ENCODE measurements around the gene CDC42SE1.

Gene CDC42SE1

DNA sequence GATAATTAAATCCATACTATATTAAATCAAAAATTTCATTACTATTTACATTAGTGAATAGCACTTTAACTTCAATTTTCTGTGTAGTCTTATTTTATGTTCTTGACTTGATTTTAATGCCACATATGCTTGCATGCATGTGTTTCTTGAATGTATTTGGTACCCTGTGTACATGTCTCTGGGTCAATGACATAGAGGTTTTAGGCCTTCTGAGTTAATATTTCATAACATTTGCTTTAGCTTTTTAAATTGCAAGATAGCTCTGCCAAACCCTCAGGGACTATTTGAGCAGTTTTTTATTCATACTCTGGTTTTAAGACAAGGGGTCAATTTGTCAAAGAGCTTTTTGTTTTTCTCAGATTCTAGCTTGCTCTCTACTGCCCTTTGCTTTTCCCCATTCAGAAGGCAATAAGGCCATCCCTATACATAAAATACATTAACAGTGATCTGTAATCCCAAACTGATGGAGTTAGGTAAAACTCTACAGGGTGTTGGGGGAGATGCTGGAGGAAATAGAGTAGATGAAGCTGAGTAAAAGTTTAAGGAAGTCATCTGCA is 5.7 kb upstream of the CDC42SE1 start:
- no peaks in the 10 kb centered on the region for H3K9me3 ChIP-seq (ENCODE audit: insufficient read depth, low read depth, low read length)
- no peak overlapping the region for H3K9ac ChIP-seq (ENCODE audit: low read depth, low read length)
- no peak overlapping the region for H3K27ac ChIP-seq (ENCODE audit: low read length)
- H3K27me3 ChIP-seq (ENCODE audit: insufficient read depth, low read length) = no peaks in the 10 kb centered on the region
- no peak overlapping the region for H3K4me3 ChIP-seq (ENCODE audit: low read length)
- H3K4me1 ChIP-seq (ENCODE audit: insufficient read depth, low read length) = peaks cover 9% of the 10 kb centered on the region; the same call in 1 of the 2 replicates
- peaks cover 32% of the 10 kb centered on the region for H3K36me3 ChIP-seq (ENCODE audit: insufficient read depth, low read depth, low read length)

DNA sequence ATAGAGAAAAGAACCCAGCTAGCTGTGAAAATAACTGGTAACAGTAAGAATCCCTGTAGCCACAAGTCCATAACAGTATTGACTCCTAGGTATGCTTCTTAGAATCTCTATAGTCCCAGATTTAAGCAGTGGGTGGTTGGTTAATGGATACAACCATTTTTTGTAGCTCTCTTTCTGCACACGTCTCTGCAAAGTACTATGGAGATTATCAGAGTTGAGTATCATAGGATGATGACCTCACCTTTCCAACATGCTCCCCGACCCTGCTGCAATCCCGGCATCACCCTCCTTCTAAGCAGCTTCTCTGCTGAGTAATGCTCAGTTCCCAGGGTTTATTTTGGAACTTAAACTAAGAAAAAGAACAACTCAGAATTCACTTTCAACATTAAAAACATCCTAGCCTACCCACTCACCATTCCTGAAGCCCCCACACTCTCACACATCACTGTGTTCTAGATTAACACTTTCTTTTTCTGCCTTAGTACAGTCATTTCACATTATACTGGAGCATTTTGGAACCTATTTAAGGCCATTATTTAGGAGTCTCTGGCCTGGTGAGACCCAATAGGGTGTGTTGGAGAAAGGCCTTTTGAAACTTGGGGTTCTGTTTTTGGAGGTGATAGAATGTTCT is 3.4 kb upstream of the CDC42SE1 start:
- Histone ChIP-seq H3K4me1 (ENCODE audit: insufficient read depth, low read length) (peaks cover 11% of the 10 kb centered on the region), H3K27ac (ENCODE audit: low read length) (no peak overlapping the region), H3K4me3 (ENCODE audit: low read length) (no peak overlapping the region), H3K9me3 (ENCODE audit: insufficient read depth, low read depth, low read length) (no peaks in the 10 kb centered on the region), H3K27me3 (ENCODE audit: insufficient read depth, low read length) (no peaks in the 10 kb centered on the region), H3K36me3 (ENCODE audit: insufficient read depth, low read depth, low read length) (peaks cover 20% of the 10 kb centered on the region), H3K9ac (ENCODE audit: low read depth, low read length) (no peak overlapping the region)

DNA sequence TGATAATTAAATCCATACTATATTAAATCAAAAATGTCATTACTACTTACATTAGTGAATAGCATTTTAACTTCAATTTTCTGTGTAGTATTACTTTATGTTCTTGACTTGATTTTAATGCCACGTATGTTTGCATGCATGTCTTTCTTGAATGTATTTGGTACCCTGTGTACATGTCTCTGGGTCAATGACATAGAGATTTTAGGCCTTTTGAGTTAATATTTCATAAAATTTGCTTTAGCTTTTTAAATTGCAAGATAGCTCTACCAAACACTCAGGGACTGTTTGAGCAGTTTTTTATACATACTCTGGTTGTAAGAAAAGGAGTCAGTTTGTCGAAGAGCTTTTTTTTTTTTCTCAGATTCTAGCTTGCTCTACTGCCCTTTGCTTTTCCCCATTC is 2.3 kb upstream of the CDC42SE1 start:
- Histone ChIP-seq H3K9me3 (ENCODE audit: insufficient read depth, low read depth, low read length) (no peaks in the 10 kb centered on the region), H3K4me3 (ENCODE audit: low read length) (peak overlapping the region; percentile 95), H3K4me1 (ENCODE audit: insufficient read depth, low read length) (peaks cover 14% of the 10 kb centered on the region), H3K36me3 (ENCODE audit: insufficient read depth, low read depth, low read length) (peaks cover 15% of the 10 kb centered on the region), H3K27me3 (ENCODE audit: insufficient read depth, low read length) (no peaks in the 10 kb centered on the region), H3K27ac (ENCODE audit: low read length) (no peak overlapping the region), H3K9ac (ENCODE audit: low read depth, low read length) (peak overlapping the region; percentile 89; the same call in 1 of the 2 replicates)

DNA sequence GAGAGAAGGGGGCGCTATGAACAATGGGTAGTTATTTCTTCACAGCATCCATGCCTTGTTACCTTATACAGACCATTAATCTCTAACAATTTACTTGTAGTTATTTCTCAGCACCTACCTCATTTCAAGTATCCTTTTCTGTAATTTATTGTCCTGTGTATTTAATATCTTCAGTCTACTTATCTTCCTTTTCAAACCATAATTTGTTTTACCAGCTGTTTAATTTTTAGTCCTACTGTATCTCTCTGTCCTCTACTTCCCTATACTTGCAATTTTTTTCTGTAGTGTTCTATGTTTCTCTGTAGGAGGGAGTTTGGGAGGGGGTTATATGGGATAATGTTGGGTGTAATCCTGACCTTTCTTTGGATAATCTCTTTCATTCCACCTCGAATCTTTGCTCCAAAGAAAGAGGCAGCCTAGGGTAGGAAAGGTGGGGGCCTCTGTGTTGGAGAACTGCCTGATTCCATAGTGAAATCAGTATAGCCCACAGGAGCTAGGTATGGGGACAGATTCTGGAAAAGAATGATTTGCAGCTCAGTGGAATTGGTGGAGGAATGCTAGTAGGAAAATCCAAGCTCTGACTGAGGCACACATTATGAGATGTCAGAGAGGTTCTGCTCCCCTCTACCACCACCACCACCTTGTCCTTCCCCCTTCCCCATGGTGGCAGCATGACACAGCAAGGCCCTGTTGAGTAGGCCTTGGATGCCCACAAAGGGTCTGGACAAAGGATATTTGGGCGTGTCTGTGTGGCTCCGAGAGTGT is 1.4 kb upstream of the CDC42SE1 start:
- Histone ChIP-seq H3K9me3 (ENCODE audit: insufficient read depth, low read depth, low read length) (no peaks in the 10 kb centered on the region), H3K9ac (ENCODE audit: low read depth, low read length) (peak overlapping the region; percentile 89), H3K27ac (ENCODE audit: low read length) (peak overlapping the region; percentile 70), H3K27me3 (ENCODE audit: insufficient read depth, low read length) (no peaks in the 10 kb centered on the region), H3K4me1 (ENCODE audit: insufficient read depth, low read length) (peaks cover 14% of the 10 kb centered on the region), H3K36me3 (ENCODE audit: insufficient read depth, low read depth, low read length) (peaks cover 19% of the 10 kb centered on the region), H3K4me3 (ENCODE audit: low read length) (peak overlapping the region; percentile 95)

DNA sequence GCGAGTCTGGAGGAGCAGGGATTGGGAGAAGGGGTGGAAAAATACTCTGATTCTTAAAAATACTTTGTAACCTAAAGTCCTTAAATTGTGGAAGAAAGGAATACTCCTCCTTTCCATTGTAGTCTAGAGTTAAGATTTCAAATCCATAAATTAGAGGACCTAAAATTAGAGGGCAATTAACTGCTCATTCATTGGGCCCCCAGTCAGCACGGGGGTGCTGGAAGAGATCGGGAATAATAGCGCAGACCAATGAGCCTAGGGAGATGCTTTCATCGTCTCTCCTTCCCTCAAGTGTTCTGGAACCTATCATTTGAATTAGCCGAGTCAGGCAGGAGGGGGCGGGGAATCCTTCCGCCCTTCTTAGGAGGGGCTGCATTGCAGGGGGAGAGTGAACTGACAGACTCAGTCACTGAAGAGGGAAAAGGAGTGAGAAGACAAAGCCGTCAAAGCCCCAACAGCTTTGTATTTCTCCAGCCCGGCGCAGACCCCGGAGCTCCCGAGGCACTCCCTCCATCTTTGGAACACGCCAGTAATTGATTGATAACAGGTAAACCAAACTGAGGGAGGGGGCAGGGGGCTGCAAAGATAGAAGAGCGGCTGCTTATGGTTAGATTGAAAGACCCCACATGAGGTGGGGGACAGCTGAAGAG is 710 bp upstream of the CDC42SE1 start, which contains the start of gene MLLT11:
Gene MLLT11, plus strand, starts transcription at position 391 of the 650 bp plus-strand sequence. CDS start 6,828 bp downstream, outside the sequence.
- H3K4me3 ChIP-seq (ENCODE audit: low read length) = peak within 1 kb of the TSS; percentile 95
- H3K27ac ChIP-seq (ENCODE audit: low read length) = peak within 1 kb of the TSS; percentile 86
- H3K9ac ChIP-seq (ENCODE audit: low read depth, low read length) = peak within 1 kb of the TSS; percentile 89
- H3K4me1 ChIP-seq (ENCODE audit: insufficient read depth, low read length) = peaks cover 14% of the 10 kb centered on the region
- no peaks in the 10 kb centered on the region for H3K9me3 ChIP-seq (ENCODE audit: insufficient read depth, low read depth, low read length)
- no peaks in the 10 kb centered on the region for H3K27me3 ChIP-seq (ENCODE audit: insufficient read depth, low read length)
- peaks cover 25% of the 10 kb centered on the region for H3K36me3 ChIP-seq (ENCODE audit: insufficient read depth, low read depth, low read length)

DNA sequence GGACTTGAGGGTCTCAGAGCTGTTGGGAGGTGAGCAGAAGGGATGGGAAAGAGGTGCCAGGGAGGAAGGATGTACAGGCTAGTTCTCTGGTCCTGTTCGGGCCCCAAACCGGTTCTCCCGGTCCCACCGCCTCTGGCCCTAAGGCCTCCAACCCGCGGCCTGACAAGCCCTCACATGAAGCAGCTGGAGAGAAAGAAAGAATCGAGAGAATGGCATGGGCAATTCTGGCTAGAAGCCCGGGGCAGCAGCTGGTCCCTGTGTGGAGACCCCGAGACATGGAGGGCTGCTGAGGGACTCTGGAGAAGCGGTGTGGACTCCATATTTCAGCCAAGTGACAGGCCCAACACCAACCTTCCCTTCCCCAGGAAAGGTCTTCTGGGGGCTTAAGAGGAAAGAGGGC is 730 bp downstream of the CDC42SE1 start:
- peak overlapping the region; percentile 95 for H3K4me3 ChIP-seq (ENCODE audit: low read length)
- H3K9me3 ChIP-seq (ENCODE audit: insufficient read depth, low read depth, low read length) = no peaks in the 10 kb centered on the region
- no peaks in the 10 kb centered on the region for H3K27me3 ChIP-seq (ENCODE audit: insufficient read depth, low read length)
- peak overlapping the region; percentile 89; the same call in 1 of the 2 replicates for H3K9ac ChIP-seq (ENCODE audit: low read depth, low read length)
- peaks cover 39% of the 10 kb centered on the region for H3K36me3 ChIP-seq (ENCODE audit: insufficient read depth, low read depth, low read length)
- peak overlapping the region; percentile 86 for H3K27ac ChIP-seq (ENCODE audit: low read length)
- peaks cover 14% of the 10 kb centered on the region for H3K4me1 ChIP-seq (ENCODE audit: insufficient read depth, low read length)

DNA sequence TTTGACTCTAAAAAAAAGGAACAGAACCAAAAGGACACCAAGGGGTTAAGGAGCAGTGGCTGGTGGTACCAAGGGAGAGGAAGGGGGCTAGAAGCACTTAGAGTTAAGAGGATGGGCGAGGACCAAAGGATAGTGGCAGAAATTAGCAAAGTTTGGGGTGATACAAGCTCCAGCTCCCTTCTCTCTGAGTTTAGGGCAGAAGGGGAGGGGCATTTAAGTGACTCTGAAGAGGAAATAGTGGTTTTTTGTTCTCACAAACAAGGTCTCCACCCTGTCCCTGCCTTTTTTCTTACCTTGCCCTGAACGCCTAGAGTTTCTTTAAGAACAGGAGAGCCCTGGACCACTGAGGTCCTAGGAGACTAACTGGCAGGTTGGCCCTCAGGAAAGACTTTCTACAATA is 3.3 kb downstream of the CDC42SE1 start:
- Histone ChIP-seq H3K27me3 (ENCODE audit: insufficient read depth, low read length) (no peaks in the 10 kb centered on the region), H3K36me3 (ENCODE audit: insufficient read depth, low read depth, low read length) (peaks cover 59% of the 10 kb centered on the region), H3K9ac (ENCODE audit: low read depth, low read length) (no peak overlapping the region), H3K27ac (ENCODE audit: low read length) (no peak overlapping the region), H3K4me3 (ENCODE audit: low read length) (no peak overlapping the region), H3K4me1 (ENCODE audit: insufficient read depth, low read length) (peaks cover 7% of the 10 kb centered on the region), H3K9me3 (ENCODE audit: insufficient read depth, low read depth, low read length) (no peaks in the 10 kb centered on the region)

DNA sequence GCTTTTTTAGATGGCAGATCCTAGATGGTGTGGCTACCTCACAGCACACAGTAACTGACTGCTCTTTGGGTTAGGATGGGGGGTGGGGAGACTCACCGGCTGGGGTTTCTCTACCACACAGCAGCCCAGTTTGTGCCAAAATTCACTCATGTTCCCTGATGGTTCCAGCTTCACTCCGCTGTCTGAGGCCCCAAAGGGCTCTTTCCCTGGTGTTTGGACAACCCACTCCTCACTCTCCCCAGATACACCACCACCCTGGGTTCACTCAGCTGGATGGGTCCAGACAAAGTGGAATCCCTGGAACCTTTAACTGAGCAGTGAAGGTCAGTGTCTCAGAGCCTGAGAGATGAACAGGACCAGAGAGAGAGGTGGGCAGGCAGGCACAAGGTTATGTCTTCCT is 3.8 kb downstream of the CDC42SE1 start:
- Histone ChIP-seq H3K36me3 (ENCODE audit: insufficient read depth, low read depth, low read length) (peaks cover 61% of the 10 kb centered on the region), H3K27ac (ENCODE audit: low read length) (no peak overlapping the region), H3K9me3 (ENCODE audit: insufficient read depth, low read depth, low read length) (no peaks in the 10 kb centered on the region), H3K4me3 (ENCODE audit: low read length) (no peak overlapping the region), H3K4me1 (ENCODE audit: insufficient read depth, low read length) (peaks cover 7% of the 10 kb centered on the region), H3K27me3 (ENCODE audit: insufficient read depth, low read length) (no peaks in the 10 kb centered on the region), H3K9ac (ENCODE audit: low read depth, low read length) (no peak overlapping the region)

DNA sequence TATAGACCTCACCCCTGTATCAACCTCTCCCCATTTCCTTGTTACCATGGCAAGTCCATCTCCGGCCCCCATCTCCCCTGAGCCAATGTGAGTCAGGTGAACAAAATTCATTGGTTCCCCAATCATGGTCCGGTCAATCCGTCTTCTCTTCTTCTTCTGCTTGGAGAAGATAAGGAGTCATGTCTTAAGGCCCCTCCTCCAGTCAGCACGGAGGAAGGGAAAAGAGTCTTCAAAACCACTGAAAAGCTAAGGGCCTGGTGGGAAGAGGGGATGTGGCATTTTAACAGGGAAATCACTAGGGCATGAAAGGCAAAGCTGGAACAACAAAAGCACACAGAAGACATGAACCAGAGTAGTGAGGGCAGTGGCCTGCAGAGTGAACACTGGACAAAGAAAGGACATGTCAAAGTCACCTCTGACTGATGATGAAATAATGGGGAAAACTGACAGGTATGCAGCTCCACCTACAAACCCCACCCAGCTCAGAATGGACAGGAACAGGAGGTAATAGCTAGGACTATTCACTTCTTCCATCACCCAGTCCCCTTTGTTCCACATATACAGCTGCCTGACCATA is 4.4 kb downstream of the CDC42SE1 start:
- H3K36me3 ChIP-seq (ENCODE audit: insufficient read depth, low read depth, low read length) = peaks cover 61% of the 10 kb centered on the region

DNA sequence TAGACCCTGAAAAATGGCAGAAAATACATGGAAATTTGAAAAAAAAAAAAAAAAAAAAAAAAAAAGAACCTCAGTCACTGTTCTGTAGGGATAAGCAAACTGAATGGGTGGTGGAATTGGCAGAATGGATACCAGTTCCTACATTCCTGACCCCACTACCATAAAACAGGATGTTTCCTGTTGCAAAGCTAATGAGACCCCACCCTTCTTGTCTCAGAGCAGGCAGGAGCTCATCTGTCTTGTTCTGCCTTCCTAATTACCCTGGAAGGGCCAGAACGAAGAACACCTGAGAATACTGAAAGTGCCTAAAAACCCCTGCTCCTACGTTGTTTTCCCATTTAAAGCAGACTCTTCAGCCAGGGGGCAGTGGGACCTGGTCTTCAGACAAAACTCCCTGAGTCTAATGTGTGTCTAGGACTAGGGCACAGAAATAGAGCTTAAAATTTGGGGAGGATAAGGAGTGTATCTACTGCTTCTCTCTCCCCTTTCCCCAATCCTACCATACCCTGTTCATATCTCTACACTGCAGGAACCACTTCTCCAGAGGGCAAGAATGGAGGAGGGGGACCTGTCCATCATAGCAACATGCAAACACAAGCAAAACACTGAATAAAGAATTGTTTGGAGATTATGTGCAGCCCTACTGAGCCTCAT is 7.9 kb downstream of the CDC42SE1 start:
- H3K4me1 ChIP-seq (ENCODE audit: insufficient read depth, low read length) = peaks cover 4% of the 10 kb centered on the region; the same call in 1 of the 2 replicates
- H3K9me3 ChIP-seq (ENCODE audit: insufficient read depth, low read depth, low read length) = no peaks in the 10 kb centered on the region
- H3K9ac ChIP-seq (ENCODE audit: low read depth, low read length) = no peak overlapping the region
- peaks cover 55% of the 10 kb centered on the region for H3K36me3 ChIP-seq (ENCODE audit: insufficient read depth, low read depth, low read length)
- no peaks in the 10 kb centered on the region for H3K27me3 ChIP-seq (ENCODE audit: insufficient read depth, low read length)
- no peak overlapping the region for H3K27ac ChIP-seq (ENCODE audit: low read length)
- no peak overlapping the region for H3K4me3 ChIP-seq (ENCODE audit: low read length)

More for the DNA sequence above, 4.4 kb downstream of the CDC42SE1 start:
- Histone ChIP-seq H3K9me3 (ENCODE audit: insufficient read depth, low read depth, low read length) (no peaks in the 10 kb centered on the region), H3K4me1 (ENCODE audit: insufficient read depth, low read length) (peaks cover 7% of the 10 kb centered on the region), H3K9ac (ENCODE audit: low read depth, low read length) (no peak overlapping the region), H3K27me3 (ENCODE audit: insufficient read depth, low read length) (no peaks in the 10 kb centered on the region), H3K4me3 (ENCODE audit: low read length) (no peak overlapping the region), H3K27ac (ENCODE audit: low read length) (no peak overlapping the region)
